KMS-11 (cell line): ENCODE data around the gene CSF2RB.

ENCODE experiments used
- H2AFZ ChIP-seq: fragments of 200-600 bp; sonication (generic); 2 replicates; pipeline ENCODE4 v1.6.1; 2016; ENCODE audit warnings: antibody characterized with exemption, mixed run types, low read depth
- H3K27ac ChIP-seq: fragments of 200-600 bp; sonication (generic); 2 replicates; pipeline ENCODE4 v1.6.1; 2016; ENCODE audit warnings: mild to moderate bottlenecking, mixed run types
- H3K27me3 ChIP-seq: fragments of 200-600 bp; sonication (generic); 2 replicates; pipeline ENCODE4 v1.6.1; 2017; ENCODE audit warnings: mild to moderate bottlenecking, low read depth, mixed run types, moderate library complexity; ENCODE audit not compliant: insufficient read depth
- H3K36me3 ChIP-seq: fragments of 200-600 bp; sonication (generic); 2 replicates; pipeline ENCODE4 v1.6.1; 2017; ENCODE audit warnings: mild to moderate bottlenecking, mixed run types; ENCODE audit not compliant: insufficient read depth
- H3K4me1 ChIP-seq: fragments of 200-600 bp; sonication (generic); 2 replicates; pipeline ENCODE4 v1.6.1; 2016; ENCODE audit warnings: mild to moderate bottlenecking, low read depth, mixed run types; ENCODE audit not compliant: poor library complexity, severe bottlenecking
- H3K4me2 ChIP-seq: fragments of 200-600 bp; sonication (generic); 2 replicates; pipeline ENCODE4 v1.7.0; 2016; ENCODE audit warnings: mild to moderate bottlenecking, mixed run types
- H3K4me3 ChIP-seq: fragments of 200-600 bp; sonication (generic); IDR thresholded peaks from 2 replicates; pipeline ENCODE4 v1.6.1; 2017; ENCODE audit warnings: low read depth, low read length, mixed read lengths; ENCODE audit not compliant: insufficient read depth
- H3K79me2 ChIP-seq: fragments of 200-600 bp; sonication (generic); 2 replicates; pipeline ENCODE4 v1.6.1; 2016; ENCODE audit warnings: low read depth, mixed run types; ENCODE audit not compliant: insufficient read depth
- H3K9ac ChIP-seq: fragments of 200-600 bp; sonication (generic); 2 replicates; pipeline ENCODE4 v1.6.1; 2016; ENCODE audit warnings: mild to moderate bottlenecking, mixed run types
- H4K20me1 ChIP-seq: fragments of 200-600 bp; sonication (generic); 2 replicates; pipeline ENCODE4 v1.6.1; 2016; ENCODE audit warnings: mild to moderate bottlenecking, mixed run types; ENCODE audit not compliant: insufficient read depth
- TF ChIP-seq, protein P1 (sequence below): fragments of 200-600 bp; sonication (generic); conservative IDR thresholded peaks from 2 replicates; pipeline ENCODE4 v1.6.1; 2017; ENCODE audit warnings: low read depth, mild to moderate bottlenecking, antibody characterized with exemption, low read length, moderate library complexity, mixed read lengths

The CSF2RB gene

DNA sequence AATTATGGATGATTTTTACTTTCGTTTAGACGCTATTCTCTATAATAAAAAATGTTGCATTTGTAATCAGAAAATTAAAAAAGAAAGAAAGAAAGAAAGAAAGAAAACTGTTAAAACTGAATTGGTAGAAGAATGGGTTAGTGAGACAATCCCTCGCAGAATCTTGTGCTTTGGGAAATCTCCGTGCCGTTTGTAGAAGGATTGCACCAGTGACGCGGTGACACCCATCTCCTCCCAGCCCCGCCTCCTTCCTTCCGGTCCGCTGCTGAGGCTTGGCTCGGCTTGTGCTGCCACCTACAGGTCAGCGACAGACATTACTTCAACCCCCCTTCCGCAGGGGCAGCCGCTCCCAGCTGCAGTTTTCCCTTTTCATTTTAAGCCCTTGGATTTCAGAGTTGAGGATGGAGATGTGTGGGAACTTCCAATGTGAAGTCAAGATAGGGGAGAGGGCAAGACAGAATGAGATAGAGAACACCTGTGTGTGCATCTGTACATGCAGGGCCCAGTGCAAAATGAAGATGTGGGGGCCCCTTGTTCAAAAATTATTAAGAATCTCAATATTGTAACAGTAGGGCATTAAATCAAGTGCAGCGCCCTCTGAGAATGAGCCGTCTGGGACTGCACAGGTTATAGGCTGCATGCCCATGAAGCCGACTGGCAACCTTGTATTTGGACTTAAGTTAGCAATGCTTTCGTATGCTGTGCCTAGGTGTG, 64.7 kb downstream of the CSF2RB start:
- TF ChIP-seq, protein P1, sequence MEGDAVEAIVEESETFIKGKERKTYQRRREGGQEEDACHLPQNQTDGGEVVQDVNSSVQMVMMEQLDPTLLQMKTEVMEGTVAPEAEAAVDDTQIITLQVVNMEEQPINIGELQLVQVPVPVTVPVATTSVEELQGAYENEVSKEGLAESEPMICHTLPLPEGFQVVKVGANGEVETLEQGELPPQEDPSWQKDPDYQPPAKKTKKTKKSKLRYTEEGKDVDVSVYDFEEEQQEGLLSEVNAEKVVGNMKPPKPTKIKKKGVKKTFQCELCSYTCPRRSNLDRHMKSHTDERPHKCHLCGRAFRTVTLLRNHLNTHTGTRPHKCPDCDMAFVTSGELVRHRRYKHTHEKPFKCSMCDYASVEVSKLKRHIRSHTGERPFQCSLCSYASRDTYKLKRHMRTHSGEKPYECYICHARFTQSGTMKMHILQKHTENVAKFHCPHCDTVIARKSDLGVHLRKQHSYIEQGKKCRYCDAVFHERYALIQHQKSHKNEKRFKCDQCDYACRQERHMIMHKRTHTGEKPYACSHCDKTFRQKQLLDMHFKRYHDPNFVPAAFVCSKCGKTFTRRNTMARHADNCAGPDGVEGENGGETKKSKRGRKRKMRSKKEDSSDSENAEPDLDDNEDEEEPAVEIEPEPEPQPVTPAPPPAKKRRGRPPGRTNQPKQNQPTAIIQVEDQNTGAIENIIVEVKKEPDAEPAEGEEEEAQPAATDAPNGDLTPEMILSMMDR: peak; percentile 86
- peak overlapping the region; percentile 95 for H2AFZ ChIP-seq
- peaks cover 4% of the 10 kb centered on the region for H3K4me1 ChIP-seq
- no peak overlapping the region for H3K4me3 ChIP-seq
- peak overlapping the region; percentile 99 for H3K4me2 ChIP-seq
- no peaks in the 10 kb centered on the region for H3K36me3 ChIP-seq
- H4K20me1 ChIP-seq: no peaks in the 10 kb centered on the region
- no peak overlapping the region; the same call in 1 of the 2 replicates for H3K9ac ChIP-seq
- no peaks in the 10 kb centered on the region for H3K79me2 ChIP-seq
- H3K27me3 ChIP-seq: peaks cover 12% of the 10 kb centered on the region
- no peak overlapping the region for H3K27ac ChIP-seq

DNA sequence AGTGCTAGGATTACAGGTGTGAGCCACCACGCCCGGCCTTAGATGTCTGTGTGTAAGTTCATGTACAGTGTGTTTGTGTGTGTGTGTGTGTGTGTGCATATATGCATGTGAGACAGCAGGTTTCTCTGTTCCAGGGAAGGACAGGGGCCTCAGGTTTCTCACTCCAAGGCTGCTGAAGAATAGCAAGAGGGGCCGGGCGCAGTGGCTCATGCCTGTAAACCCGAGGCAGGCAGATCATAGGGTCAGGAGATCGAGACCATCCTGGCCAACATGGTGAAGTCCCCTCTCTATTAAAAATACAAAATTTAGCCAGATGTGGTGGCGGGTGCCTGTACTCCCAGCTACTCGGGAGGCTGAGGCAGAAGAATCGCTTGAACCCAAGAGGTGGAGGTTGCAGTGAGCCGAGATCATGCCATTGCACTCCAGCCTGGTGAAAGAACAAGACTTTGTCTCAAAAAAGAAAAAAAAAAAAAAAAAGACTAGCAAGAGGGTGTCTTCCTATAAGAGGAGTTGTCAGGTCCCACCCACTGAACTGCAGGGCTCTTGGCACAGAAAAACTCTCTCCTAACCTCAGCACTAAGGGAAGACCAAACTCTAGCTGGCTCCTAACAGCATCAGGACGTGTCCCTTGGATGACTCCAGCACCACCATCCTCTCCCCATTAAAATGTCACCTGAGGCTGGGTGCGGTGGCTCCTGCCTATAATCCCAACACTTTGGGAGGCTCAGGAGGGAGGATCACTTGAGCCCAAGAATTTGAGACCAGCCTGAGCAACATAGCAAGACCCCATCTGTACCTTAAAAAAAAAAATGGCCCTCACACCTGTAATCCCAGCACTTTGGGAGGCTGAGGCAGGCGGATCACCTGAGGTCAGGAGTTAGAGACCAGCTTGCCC, 65.8 kb downstream of the CSF2RB start:
- Histone ChIP-seq H3K4me2 (no peak overlapping the region), H3K27me3 (peaks cover 13% of the 10 kb centered on the region), H3K79me2 (no peaks in the 10 kb centered on the region), H3K9ac (no peak overlapping the region), H4K20me1 (no peaks in the 10 kb centered on the region), H3K36me3 (no peaks in the 10 kb centered on the region), H3K4me3 (no peak overlapping the region), H3K4me1 (peaks cover 4% of the 10 kb centered on the region), H3K27ac (no peak overlapping the region), H2AFZ (no peak overlapping the region)
- TF ChIP-seq, protein P1: no peak

DNA sequence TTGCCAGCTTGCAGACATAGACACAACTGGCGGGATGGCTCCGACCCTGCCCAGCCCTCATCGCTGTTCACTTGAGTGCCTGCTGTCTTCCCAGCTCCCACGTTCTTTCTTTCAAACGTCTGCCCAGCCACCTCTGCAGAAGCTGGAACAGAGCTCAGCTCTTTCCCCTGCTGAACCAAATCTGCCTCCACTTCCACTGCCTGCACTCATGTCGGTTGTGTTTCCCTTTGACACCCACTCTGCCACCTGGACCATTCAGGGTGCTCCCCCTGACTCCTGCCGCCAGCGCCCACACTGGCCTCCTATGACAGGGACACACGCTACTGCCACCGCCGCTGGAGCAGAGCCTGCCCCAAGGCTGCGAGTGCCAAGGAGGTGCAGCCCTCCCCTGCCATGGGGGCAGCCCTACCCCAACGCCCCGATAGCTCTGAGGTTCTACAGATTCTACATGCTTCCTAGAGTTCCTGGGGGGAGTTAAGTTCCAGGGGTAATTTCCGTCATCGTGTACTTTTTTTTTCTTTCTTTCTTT, 67.9 kb downstream of the CSF2RB start:
- Histone ChIP-seq H2AFZ (no peak overlapping the region), H3K4me1 (peaks cover 4% of the 10 kb centered on the region), H3K79me2 (no peaks in the 10 kb centered on the region), H3K36me3 (no peaks in the 10 kb centered on the region), H4K20me1 (no peaks in the 10 kb centered on the region), H3K4me3 (no peak overlapping the region), H3K27me3 (peaks cover 11% of the 10 kb centered on the region), H3K4me2 (no peak overlapping the region), H3K27ac (no peak overlapping the region), H3K9ac (no peak overlapping the region)
- TF ChIP-seq, protein P1: no peak

DNA sequence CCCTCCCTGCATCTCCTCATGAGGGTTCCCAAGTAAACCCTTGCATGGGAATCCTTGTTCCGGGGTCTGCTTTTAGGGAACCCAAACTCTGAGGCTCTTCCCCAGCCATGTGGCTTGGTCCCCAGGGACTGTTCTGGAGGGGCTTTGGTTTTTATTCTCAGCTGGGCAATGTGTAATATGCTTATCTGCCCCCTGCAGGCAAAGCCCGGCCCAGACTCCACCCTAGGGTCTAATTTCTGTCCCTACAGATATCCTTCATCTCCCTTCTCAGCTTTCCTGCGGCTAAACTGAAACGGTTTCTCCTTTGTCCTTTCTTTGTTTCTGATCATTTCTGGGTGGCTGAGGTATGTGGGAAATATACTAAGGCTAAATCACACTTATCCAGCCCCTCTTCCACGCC, 68.7 kb downstream of the CSF2RB start:
- Histone ChIP-seq H3K79me2 (no peaks in the 10 kb centered on the region), H3K4me2 (no peak overlapping the region), H3K4me3 (no peak overlapping the region), H2AFZ (no peak overlapping the region), H3K27ac (no peak overlapping the region), H4K20me1 (no peaks in the 10 kb centered on the region), H3K36me3 (no peaks in the 10 kb centered on the region), H3K4me1 (peaks cover 4% of the 10 kb centered on the region), H3K27me3 (peaks cover 11% of the 10 kb centered on the region), H3K9ac (no peak overlapping the region)
- TF ChIP-seq, protein P1: no peak
